GM19239 (cell line): ENCODE data around the gene MCRS1.
"Not testable (repeated sequence)": the region's sequence is repeated elsewhere in the genome, so short reads cannot be mapped to it uniquely, and the experiment has no call there.

Experiments used
- DNase-seq: peaks from one replicate; pipeline ENCODE4 v3.0.0; 2011; ENCODE audit warnings: low spot score; ENCODE audit not compliant: insufficient read length
- FAIRE-seq: peaks from 2 replicates; lab custom pipeline; 2011; peaks lifted over from hg19 to GRCh38; lab: Jason Lieb, UNC

Gene MCRS1

GRCh38 chr12:49543221-49543913 is 24.6 kb downstream of the MCRS1 start:
- no peak for FAIRE-seq
- no peak for DNase-seq

- DNase-seq, result no peak
These were observed 25.3 kb downstream of the MCRS1 start for GRCh38 chr12:49542592-49543160.

GRCh38 chr12:49541911-49542505 is 25.9 kb downstream of the MCRS1 start:
- FAIRE-seq (no peak), DNase-seq (no peak)

More at GRCh38 chr12:49542592-49543160, 25.3 kb downstream of the MCRS1 start:
- FAIRE-seq, result no peak

GRCh38 chr12:49541140-49541861 is 26.6 kb downstream of the MCRS1 start:
- no peak for DNase-seq
- no peak for FAIRE-seq

- FAIRE-seq (no peak), DNase-seq (no peak)
These were observed 27.5 kb downstream of the MCRS1 start for GRCh38 chr12:49540229-49541139.

GRCh38 chr12:49539406-49540228 is 28.3 kb downstream of the MCRS1 start:
- FAIRE-seq, result no peak

GRCh38 chr12:49538510-49539403 is 29.2 kb downstream of the MCRS1 start, which contains the start of gene KCNH3:
Gene KCNH3, plus strand, starts transcription at chr12:49539030. Its CDS starts 387 bp downstream, at chr12:49539417.
- no peak for FAIRE-seq

More at GRCh38 chr12:49539406-49540228, 28.3 kb downstream of the MCRS1 start:
- no peak for DNase-seq

GRCh38 chr12:49537752-49538509 is 30.0 kb downstream of the MCRS1 start:
- no peak for FAIRE-seq
- no peak for DNase-seq

More at GRCh38 chr12:49538510-49539403, 29.2 kb downstream of the MCRS1 start, which contains the start of gene KCNH3:
- peak; percentile 99 for DNase-seq

GRCh38 chr12:49537231-49537751 is 30.7 kb downstream of the MCRS1 start:
- DNase-seq (no peak), FAIRE-seq (no peak)

GRCh38 chr12:49536526-49537071 is 31.3 kb downstream of the MCRS1 start:
- no peak for DNase-seq
- no peak for FAIRE-seq

GRCh38 chr12:49535921-49536525 is 31.9 kb downstream of the MCRS1 start:
- DNase-seq (no peak), FAIRE-seq (no peak)

- no peak for FAIRE-seq
- DNase-seq, result no peak
These were observed 33.1 kb downstream of the MCRS1 start for GRCh38 chr12:49534731-49535278.

GRCh38 chr12:49534122-49534521 is 33.8 kb downstream of the MCRS1 start:
- DNase-seq, FAIRE-seq: not testable (repeated sequence)

- FAIRE-seq (no peak), DNase-seq (no peak)
These were observed 34.6 kb downstream of the MCRS1 start for GRCh38 chr12:49533331-49533730.

- no peak for FAIRE-seq
- no peak for DNase-seq
These were observed 36.2 kb downstream of the MCRS1 start for GRCh38 chr12:49531745-49532144.

- no peak for FAIRE-seq
- DNase-seq, result no peak
These were observed 38.5 kb downstream of the MCRS1 start for GRCh38 chr12:49529414-49529813.
